ENCODE data around the gene SPESP1.

DNA sequence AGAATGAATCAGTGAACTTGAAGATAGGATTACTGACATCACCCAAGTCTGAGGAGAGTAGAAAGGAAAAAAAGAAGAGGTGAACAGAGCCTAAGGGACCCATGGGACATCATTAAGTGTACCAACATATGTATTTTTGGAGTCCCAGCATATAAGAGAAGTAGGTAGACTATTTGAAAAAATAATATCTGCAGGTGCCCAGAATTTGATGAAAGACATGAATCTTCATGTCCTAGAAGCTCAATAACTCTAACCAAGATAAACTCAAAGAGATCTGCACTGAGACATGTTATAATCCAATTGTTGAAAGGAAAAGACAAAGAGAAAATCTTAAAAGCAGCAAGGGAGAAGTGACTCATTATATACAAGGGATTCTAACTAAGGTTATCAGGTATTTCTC, 39.0 kb downstream of the SPESP1 start:
- TF ChIP-seq, protein P1, sequence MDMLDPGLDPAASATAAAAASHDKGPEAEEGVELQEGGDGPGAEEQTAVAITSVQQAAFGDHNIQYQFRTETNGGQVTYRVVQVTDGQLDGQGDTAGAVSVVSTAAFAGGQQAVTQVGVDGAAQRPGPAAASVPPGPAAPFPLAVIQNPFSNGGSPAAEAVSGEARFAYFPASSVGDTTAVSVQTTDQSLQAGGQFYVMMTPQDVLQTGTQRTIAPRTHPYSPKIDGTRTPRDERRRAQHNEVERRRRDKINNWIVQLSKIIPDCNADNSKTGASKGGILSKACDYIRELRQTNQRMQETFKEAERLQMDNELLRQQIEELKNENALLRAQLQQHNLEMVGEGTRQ (IDR thresholded peaks at IDR 0.05; ENCODE audit: borderline replicate concordance, low read depth, low read length), result no peak
- TF ChIP-seq EZH2phosphoT487 (IDR thresholded peaks at IDR 0.05; ENCODE audit: borderline replicate concordance, low read depth) (no peak), TAF1 (IDR thresholded peaks at IDR 0.05; ENCODE audit: borderline replicate concordance, low read depth, low read length) (no peak), SIN3A (IDR thresholded peaks at IDR 0.05; ENCODE audit: borderline replicate concordance, low read depth, low read length) (no peak), SMC3 (IDR thresholded peaks at IDR 0.05; ENCODE audit: low read depth, low read length) (no peak)
- TF ChIP-seq, protein P2, sequence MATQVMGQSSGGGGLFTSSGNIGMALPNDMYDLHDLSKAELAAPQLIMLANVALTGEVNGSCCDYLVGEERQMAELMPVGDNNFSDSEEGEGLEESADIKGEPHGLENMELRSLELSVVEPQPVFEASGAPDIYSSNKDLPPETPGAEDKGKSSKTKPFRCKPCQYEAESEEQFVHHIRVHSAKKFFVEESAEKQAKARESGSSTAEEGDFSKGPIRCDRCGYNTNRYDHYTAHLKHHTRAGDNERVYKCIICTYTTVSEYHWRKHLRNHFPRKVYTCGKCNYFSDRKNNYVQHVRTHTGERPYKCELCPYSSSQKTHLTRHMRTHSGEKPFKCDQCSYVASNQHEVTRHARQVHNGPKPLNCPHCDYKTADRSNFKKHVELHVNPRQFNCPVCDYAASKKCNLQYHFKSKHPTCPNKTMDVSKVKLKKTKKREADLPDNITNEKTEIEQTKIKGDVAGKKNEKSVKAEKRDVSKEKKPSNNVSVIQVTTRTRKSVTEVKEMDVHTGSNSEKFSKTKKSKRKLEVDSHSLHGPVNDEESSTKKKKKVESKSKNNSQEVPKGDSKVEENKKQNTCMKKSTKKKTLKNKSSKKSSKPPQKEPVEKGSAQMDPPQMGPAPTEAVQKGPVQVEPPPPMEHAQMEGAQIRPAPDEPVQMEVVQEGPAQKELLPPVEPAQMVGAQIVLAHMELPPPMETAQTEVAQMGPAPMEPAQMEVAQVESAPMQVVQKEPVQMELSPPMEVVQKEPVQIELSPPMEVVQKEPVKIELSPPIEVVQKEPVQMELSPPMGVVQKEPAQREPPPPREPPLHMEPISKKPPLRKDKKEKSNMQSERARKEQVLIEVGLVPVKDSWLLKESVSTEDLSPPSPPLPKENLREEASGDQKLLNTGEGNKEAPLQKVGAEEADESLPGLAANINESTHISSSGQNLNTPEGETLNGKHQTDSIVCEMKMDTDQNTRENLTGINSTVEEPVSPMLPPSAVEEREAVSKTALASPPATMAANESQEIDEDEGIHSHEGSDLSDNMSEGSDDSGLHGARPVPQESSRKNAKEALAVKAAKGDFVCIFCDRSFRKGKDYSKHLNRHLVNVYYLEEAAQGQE (IDR thresholded peaks at IDR 0.05; ENCODE audit: low read depth, low read length), result no peak
- TF ChIP-seq, protein P3, sequence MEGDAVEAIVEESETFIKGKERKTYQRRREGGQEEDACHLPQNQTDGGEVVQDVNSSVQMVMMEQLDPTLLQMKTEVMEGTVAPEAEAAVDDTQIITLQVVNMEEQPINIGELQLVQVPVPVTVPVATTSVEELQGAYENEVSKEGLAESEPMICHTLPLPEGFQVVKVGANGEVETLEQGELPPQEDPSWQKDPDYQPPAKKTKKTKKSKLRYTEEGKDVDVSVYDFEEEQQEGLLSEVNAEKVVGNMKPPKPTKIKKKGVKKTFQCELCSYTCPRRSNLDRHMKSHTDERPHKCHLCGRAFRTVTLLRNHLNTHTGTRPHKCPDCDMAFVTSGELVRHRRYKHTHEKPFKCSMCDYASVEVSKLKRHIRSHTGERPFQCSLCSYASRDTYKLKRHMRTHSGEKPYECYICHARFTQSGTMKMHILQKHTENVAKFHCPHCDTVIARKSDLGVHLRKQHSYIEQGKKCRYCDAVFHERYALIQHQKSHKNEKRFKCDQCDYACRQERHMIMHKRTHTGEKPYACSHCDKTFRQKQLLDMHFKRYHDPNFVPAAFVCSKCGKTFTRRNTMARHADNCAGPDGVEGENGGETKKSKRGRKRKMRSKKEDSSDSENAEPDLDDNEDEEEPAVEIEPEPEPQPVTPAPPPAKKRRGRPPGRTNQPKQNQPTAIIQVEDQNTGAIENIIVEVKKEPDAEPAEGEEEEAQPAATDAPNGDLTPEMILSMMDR (IDR thresholded peaks at IDR 0.05), result no peak
